ENCODE data around the gene SLC9C1.
A peak's percentile ranks its signal among the peaks of the same experiment; 100 is the strongest.

The SLC9C1 gene

DNA sequence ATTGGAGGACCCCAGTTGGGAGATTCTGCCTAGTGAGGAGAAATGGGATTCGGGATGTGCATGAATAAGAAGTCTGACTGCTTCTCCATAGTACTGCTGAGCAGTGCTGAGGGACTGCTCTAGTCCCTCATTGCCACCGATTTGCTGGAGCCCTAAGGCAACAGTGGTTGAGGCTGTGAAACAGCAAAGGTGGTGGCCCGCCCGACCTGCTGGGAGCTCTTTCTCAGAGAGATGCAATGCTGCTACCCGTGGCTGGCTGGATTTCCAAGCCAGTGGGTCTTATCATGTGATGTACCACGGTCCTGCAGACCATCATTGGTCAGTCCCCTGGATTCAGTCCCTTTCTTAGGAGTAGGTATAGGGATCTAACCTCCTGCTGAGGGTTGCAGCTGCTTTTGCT, 118.4 kb downstream of the SLC9C1 start:
- TF ChIP-seq, protein P1, sequence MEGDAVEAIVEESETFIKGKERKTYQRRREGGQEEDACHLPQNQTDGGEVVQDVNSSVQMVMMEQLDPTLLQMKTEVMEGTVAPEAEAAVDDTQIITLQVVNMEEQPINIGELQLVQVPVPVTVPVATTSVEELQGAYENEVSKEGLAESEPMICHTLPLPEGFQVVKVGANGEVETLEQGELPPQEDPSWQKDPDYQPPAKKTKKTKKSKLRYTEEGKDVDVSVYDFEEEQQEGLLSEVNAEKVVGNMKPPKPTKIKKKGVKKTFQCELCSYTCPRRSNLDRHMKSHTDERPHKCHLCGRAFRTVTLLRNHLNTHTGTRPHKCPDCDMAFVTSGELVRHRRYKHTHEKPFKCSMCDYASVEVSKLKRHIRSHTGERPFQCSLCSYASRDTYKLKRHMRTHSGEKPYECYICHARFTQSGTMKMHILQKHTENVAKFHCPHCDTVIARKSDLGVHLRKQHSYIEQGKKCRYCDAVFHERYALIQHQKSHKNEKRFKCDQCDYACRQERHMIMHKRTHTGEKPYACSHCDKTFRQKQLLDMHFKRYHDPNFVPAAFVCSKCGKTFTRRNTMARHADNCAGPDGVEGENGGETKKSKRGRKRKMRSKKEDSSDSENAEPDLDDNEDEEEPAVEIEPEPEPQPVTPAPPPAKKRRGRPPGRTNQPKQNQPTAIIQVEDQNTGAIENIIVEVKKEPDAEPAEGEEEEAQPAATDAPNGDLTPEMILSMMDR (IDR thresholded peaks at IDR 0.05; ENCODE audit: insufficient read depth, low read length, poor library complexity, severe bottlenecking): no peak
- Histone ChIP-seq H3K27me3 (replicated peaks; ENCODE audit: control insufficient read depth, insufficient read depth, low read length) (no peaks in the 10 kb centered on the region), H3K4me3 (replicated peaks; ENCODE audit: low read depth, low read length) (no peak overlapping the region), H3K36me3 (ENCODE audit: control insufficient read depth, insufficient read depth, low read length) (no peaks in the 10 kb centered on the region)
- DNase-seq (ENCODE audit: extremely low read depth, insufficient read length): no peak

DNA sequence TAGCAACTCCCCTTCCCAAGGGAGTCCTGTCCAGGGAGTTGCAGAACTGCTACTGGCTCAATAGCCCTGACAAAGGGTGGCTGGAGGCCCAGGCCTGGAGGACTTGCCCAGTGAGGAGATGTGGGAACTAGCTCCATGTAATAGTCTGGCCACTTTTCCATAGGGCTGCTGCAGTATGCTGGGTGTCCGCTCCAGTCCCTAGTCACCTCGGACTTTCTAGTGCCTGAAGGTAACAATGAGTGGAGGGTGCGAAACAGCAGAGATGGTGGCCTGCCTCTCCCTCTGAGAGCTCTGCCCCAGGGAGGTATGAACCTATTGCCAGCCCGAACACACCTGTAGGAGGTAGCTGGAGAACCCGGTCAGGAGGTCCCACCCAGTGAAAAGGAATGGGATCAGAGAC, 119.0 kb downstream of the SLC9C1 start:
- Histone ChIP-seq H3K36me3 (ENCODE audit: control insufficient read depth, insufficient read depth, low read length) (no peaks in the 10 kb centered on the region), H3K27me3 (replicated peaks; ENCODE audit: control insufficient read depth, insufficient read depth, low read length) (no peaks in the 10 kb centered on the region), H3K4me3 (replicated peaks; ENCODE audit: low read depth, low read length) (no peak overlapping the region)
- TF ChIP-seq, protein P1 (IDR thresholded peaks at IDR 0.05; ENCODE audit: insufficient read depth, low read length, poor library complexity, severe bottlenecking): no peak
- no peak for DNase-seq (ENCODE audit: extremely low read depth, insufficient read length)

DNA sequence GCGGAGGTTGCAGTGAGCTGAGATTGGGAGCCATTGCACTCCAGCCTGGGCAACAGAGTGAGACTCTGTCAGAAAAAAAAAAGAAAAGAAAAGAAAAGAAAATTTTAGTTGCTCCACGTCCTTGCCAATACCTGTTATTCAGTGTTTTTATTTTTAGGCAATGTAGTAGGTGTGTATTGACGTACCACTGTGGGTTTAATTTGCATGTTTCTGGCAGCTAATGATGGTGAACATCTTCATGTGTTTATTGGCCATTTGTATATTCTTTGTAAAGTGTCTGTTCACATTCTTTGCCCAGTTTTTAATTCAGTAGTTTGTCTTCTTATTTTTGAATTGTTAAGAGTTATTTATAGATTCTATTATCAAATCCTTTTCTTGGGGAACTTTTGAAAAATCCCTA, 122.9 kb downstream of the SLC9C1 start:
- no peak for DNase-seq (ENCODE audit: extremely low read depth, insufficient read length)
- no peak overlapping the region for H3K4me3 ChIP-seq (replicated peaks; ENCODE audit: low read depth, low read length)
- TF ChIP-seq, protein P1 (IDR thresholded peaks at IDR 0.05; ENCODE audit: insufficient read depth, low read length, poor library complexity, severe bottlenecking): no peak
- H3K27me3 ChIP-seq (replicated peaks; ENCODE audit: control insufficient read depth, insufficient read depth, low read length): no peaks in the 10 kb centered on the region
- no peaks in the 10 kb centered on the region for H3K36me3 ChIP-seq (ENCODE audit: control insufficient read depth, insufficient read depth, low read length)

DNA sequence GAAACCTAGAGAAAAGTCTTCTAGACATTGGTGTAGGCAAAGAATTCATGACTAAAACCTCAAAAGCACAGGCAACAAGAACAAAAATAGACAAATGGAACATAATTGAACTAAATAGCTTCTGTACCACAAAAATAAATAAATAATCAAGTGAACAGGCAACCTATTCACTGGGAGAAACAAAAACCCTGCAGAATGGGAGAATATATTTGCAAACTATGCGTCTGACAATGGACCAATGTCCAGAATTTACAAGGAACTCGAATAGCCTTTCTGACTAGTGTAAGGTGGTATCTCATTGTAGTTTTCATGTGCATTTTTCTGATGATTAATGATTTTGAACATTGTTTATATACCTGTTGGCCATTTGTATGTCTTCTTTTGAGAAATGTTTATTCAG, 124.0 kb downstream of the SLC9C1 start:
- no peak overlapping the region for H3K4me3 ChIP-seq (replicated peaks; ENCODE audit: low read depth, low read length)
- TF ChIP-seq, protein P1 (IDR thresholded peaks at IDR 0.05; ENCODE audit: insufficient read depth, low read length, poor library complexity, severe bottlenecking): no peak

DNA sequence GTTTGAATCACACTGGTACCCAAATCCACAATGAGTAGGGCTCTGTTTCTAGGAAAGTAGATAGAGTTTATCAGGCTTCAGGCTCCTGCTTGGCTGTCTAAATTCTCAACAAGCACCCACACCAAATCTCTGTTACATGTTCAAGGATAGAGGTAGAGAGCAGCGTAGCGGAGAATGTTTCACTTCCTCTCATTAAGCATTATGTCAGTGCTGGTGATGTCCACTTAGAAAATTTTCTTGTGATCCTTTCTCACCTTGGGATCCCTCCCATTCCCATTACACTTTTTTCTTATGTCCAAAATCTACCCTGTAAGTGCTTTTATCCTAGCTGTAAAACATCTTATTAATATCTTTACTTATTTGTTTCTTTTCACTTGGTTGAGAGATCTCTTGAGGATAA, 126.3 kb downstream of the SLC9C1 start:
- no peaks in the 10 kb centered on the region for H3K36me3 ChIP-seq (ENCODE audit: control insufficient read depth, insufficient read depth, low read length)
- TF ChIP-seq, protein P1 (IDR thresholded peaks at IDR 0.05; ENCODE audit: insufficient read depth, low read length, poor library complexity, severe bottlenecking): no peak
- H3K4me3 ChIP-seq (replicated peaks; ENCODE audit: low read depth, low read length): no peak overlapping the region
- no peaks in the 10 kb centered on the region for H3K27me3 ChIP-seq (replicated peaks; ENCODE audit: control insufficient read depth, insufficient read depth, low read length)
- peak; percentile 33 for DNase-seq (ENCODE audit: extremely low read depth, insufficient read length)

More for the DNA sequence above, 124.0 kb downstream of the SLC9C1 start:
- no peak for DNase-seq (ENCODE audit: extremely low read depth, insufficient read length)
- H3K36me3 ChIP-seq (ENCODE audit: control insufficient read depth, insufficient read depth, low read length): no peaks in the 10 kb centered on the region
- no peaks in the 10 kb centered on the region for H3K27me3 ChIP-seq (replicated peaks; ENCODE audit: control insufficient read depth, insufficient read depth, low read length)

DNA sequence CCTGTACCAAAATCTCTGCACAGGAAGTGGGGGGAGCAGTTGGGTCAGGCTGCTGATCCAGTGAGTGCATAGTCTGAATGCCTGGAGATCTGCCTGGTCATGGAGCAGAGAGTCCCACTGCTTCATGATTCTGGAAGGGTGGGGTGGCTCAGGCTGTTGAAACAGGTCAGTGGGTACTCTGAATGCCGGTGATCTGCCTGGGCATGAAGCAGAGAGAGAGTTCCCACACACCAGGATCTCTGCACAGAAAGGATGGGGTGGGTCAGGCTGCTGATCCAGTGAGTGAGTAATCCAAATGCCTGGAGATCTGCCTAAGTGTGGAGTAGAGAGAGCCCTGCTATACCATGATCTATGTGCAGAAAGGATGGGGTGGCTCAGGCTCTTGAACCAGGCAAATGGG, 144.9 kb downstream of the SLC9C1 start:
- no peaks in the 10 kb centered on the region for H3K27me3 ChIP-seq (replicated peaks; ENCODE audit: control insufficient read depth, insufficient read depth, low read length)
- H3K4me3 ChIP-seq (replicated peaks; ENCODE audit: low read depth, low read length): no peak overlapping the region
- H3K36me3 ChIP-seq (ENCODE audit: control insufficient read depth, insufficient read depth, low read length): no peaks in the 10 kb centered on the region
- DNase-seq (ENCODE audit: extremely low read depth, insufficient read length): no peak
- TF ChIP-seq, protein P1 (IDR thresholded peaks at IDR 0.05; ENCODE audit: insufficient read depth, low read length, poor library complexity, severe bottlenecking): no peak

Measured in GM06990 (cell line).